ENCODE results near the gene TAGLN2.
"Not testable (repeated sequence)": the region's sequence is repeated elsewhere in the genome, so short reads cannot be mapped to it uniquely, and the experiment has no call there.

The TAGLN2 gene

GRCh38 chr1:159914252-159915018 lies 10.9 kb downstream of the TAGLN2 start:
- H3K4me3 ChIP-seq (ENCODE audit: low read depth, low read length), result no peak overlapping the region
- no peak for TF ChIP-seq CTCF (IDR thresholded peaks at IDR 0.05; ENCODE audit: low read depth, low read length)

- TF ChIP-seq CTCF (IDR thresholded peaks at IDR 0.05; ENCODE audit: low read depth, low read length), result no peak
- H3K4me3 ChIP-seq (ENCODE audit: low read depth, low read length), result no peak overlapping the region
Measured at GRCh38 chr1:159913451-159914192, 11.7 kb downstream of the TAGLN2 start.

GRCh38 chr1:159911326-159912070 lies 13.8 kb downstream of the TAGLN2 start:
- no peak overlapping the region for H3K4me3 ChIP-seq (ENCODE audit: low read depth, low read length)
- TF ChIP-seq CTCF (IDR thresholded peaks at IDR 0.05; ENCODE audit: low read depth, low read length), result no peak

- no peak overlapping the region for H3K4me3 ChIP-seq (ENCODE audit: low read depth, low read length)
- no peak for TF ChIP-seq CTCF (IDR thresholded peaks at IDR 0.05; ENCODE audit: low read depth, low read length)
Measured at GRCh38 chr1:159908031-159908940, 17.0 kb downstream of the TAGLN2 start.

GRCh38 chr1:159906960-159907359 lies 18.3 kb downstream of the TAGLN2 start:
- H3K4me3 ChIP-seq (ENCODE audit: low read depth, low read length), result no peak overlapping the region
- TF ChIP-seq CTCF (IDR thresholded peaks at IDR 0.05; ENCODE audit: low read depth, low read length), result no peak

GRCh38 chr1:159904036-159904435 lies 21.3 kb downstream of the TAGLN2 start:
- not testable (repeated sequence) for H3K4me3 ChIP-seq (ENCODE audit: low read depth, low read length)

- TF ChIP-seq CTCF (IDR thresholded peaks at IDR 0.05; ENCODE audit: low read depth, low read length), result no peak
Measured at GRCh38 chr1:159902541-159902940, 22.8 kb downstream of the TAGLN2 start.

More at GRCh38 chr1:159902541-159902940, 22.8 kb downstream of the TAGLN2 start:
- H3K4me3 ChIP-seq (ENCODE audit: low read depth, low read length), result no peak overlapping the region

All from WI38 (cell line).